Lung (tissue), 12 donors: ENCODE results near the gene BRF1. TPM values are rescaled to one million over a fixed set of nuclear protein-coding genes. Genes with fewer than 3 reads are reported as not detected.
A peak's percentile ranks its signal among the peaks of the same experiment; 100 is the strongest.

Source experiments
- ATAC-seq: fragments of 200-7000 bp; cut with Tn5 transposase; one replicate; pipeline ENCODE4 v1.9.1; 2020; ENCODE audit warnings: moderate number of reproducible peaks; ENCODE audit not compliant: insufficient read depth, low FRiP score
- DNase-seq, 3 donors: peaks; one replicate each; pipeline ENCODE4 v3.0.0-alpha.2; 2013 to 2017
- H3K27ac ChIP-seq, 2 donors: one replicate each; pipeline ENCODE4 v1.5.1; 2013; ENCODE audit warnings: mild to moderate bottlenecking in 2 of 2, moderate library complexity in 2 of 2, control low read depth in 1 of 2, inconsistent platforms in 1 of 2, low read depth in 1 of 2, low read length in 1 of 2
- H3K27me3 ChIP-seq, 3 donors: one replicate each; pipeline ENCODE4 v1.5.1; 2013; ENCODE audit warnings: low read length in 2 of 3; ENCODE audit not compliant: control insufficient read depth in 3 of 3, insufficient read depth in 3 of 3
- H3K36me3 ChIP-seq, 4 donors: one replicate each; pipeline ENCODE4 v1.5.1; 2013; ENCODE audit warnings: low read length in 4 of 4, mild to moderate bottlenecking in 1 of 4, moderate library complexity in 1 of 4; ENCODE audit not compliant: control insufficient read depth in 4 of 4, insufficient read depth in 4 of 4
- H3K4me1 ChIP-seq, 5 donors: one replicate each; pipeline ENCODE4 v1.5.1; 2013; ENCODE audit warnings: low read length in 5 of 5, mild to moderate bottlenecking in 2 of 5, moderate library complexity in 1 of 5; ENCODE audit not compliant: control insufficient read depth in 5 of 5, insufficient read depth in 5 of 5
- H3K4me3 ChIP-seq: one replicate; pipeline ENCODE4 v1.5.1; 2013; ENCODE audit warnings: mild to moderate bottlenecking, control low read depth, moderate library complexity
- H3K9ac ChIP-seq, 2 donors: one replicate each; pipeline ENCODE4 v1.5.1; 2013; ENCODE audit warnings: low read length in 2 of 2, control low read depth in 1 of 2; ENCODE audit not compliant: insufficient read depth in 1 of 2
- H3K9me3 ChIP-seq, 4 donors: one replicate each; pipeline ENCODE4 v1.5.1; 2013; ENCODE audit warnings: low read length in 3 of 4, mild to moderate bottlenecking in 1 of 4, moderate library complexity in 1 of 4; ENCODE audit not compliant: control insufficient read depth in 4 of 4, insufficient read depth in 3 of 4
- WGBS, 2 donors: extraction: QIAGEN DNeasy Blood & Tissue Kit; methylation state at CpG; one replicate each; pipeline ENCODE4 v1.1.7; 2013; 5-methylcytosine and 5-hydroxymethylcytosine counted together
- polyA plus RNA-seq, 2 donors: library from polyadenylated mRNA; stranded (reverse); fragments of 200-250 nt; gene quantifications; one replicate each; pipeline ENCODE4 v1.2.1, GENCODE V29; 2013
- total RNA-seq, 2 donors: library from RNA; depleted of rRNA in 1 of 2; stranded (reverse); fragments of >200 nt in 1 of 2; gene quantifications; one replicate each; pipeline ENCODE4 v1.2.1, GENCODE V29; 2014 to 2021
- TF ChIP-seq, protein P1 (sequence below): IDR thresholded peaks from 2 replicates; pipeline ENCODE4 v1.5.1; 2012; ENCODE audit warnings: mild to moderate bottlenecking; ENCODE audit errors: control extremely low read depth, extremely low read depth
- donor health status: control.
- donor health status: control.
- donor health status: Bipolar disorder and iron deficiency.
- donor health status: healthy.
- donor health status: DM: yes; HTN: yes; CAD: no.

The BRF1 gene
- total and polyA plus RNA-seq, 4 donors: 14.2 to 55.3 (median 37.2) TPM

GRCh38 chr14:105200074-105200473 is 100.7 kb downstream of the BRF1 start:
- Histone ChIP-seq H3K9me3 (peaks cover 0 to 2% (median 0%) of the 10 kb centered on the region in 4 donors), H3K36me3 (no peaks in the 10 kb centered on the region), H3K4me3 (no peak overlapping the region), H3K27ac (no peak overlapping the region), H3K27me3 (peaks cover 0 to 17% (median 8%) of the 10 kb centered on the region in 3 donors), H3K9ac (no peak overlapping the region), H3K4me1 (peaks cover 0 to 28% (median 20%) of the 10 kb centered on the region in 5 donors)
- no peak for ATAC-seq
- TF ChIP-seq, protein P1, sequence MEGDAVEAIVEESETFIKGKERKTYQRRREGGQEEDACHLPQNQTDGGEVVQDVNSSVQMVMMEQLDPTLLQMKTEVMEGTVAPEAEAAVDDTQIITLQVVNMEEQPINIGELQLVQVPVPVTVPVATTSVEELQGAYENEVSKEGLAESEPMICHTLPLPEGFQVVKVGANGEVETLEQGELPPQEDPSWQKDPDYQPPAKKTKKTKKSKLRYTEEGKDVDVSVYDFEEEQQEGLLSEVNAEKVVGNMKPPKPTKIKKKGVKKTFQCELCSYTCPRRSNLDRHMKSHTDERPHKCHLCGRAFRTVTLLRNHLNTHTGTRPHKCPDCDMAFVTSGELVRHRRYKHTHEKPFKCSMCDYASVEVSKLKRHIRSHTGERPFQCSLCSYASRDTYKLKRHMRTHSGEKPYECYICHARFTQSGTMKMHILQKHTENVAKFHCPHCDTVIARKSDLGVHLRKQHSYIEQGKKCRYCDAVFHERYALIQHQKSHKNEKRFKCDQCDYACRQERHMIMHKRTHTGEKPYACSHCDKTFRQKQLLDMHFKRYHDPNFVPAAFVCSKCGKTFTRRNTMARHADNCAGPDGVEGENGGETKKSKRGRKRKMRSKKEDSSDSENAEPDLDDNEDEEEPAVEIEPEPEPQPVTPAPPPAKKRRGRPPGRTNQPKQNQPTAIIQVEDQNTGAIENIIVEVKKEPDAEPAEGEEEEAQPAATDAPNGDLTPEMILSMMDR: no peak
- DNase-seq: no peak
- WGBS, 2 donors: 88 to 93% methylated on average over 10 of the region's 10 CpGs

- ATAC-seq: no peak
- Histone ChIP-seq H3K4me1 (peaks cover 0 to 35% (median 23%) of the 10 kb centered on the region in 5 donors), H3K27ac (peak overlapping the region; percentile 47 to 67), H3K4me3 (no peak overlapping the region), H3K27me3 (peaks cover 0 to 17% (median 10%) of the 10 kb centered on the region in 3 donors), H3K9ac (no peak overlapping the region), H3K9me3 (peaks cover 0 to 2% (median 0%) of the 10 kb centered on the region in 4 donors), H3K36me3 (no peaks in the 10 kb centered on the region)
- WGBS, 2 donors: 37% methylated on average over 18 of the region's 18 CpGs
- TF ChIP-seq, protein P1: no peak
- peak in 1 of 3 donors; percentile 39 for DNase-seq
Observed at GRCh38 chr14:105199093-105199492, 101.7 kb downstream of the BRF1 start.

- Histone ChIP-seq H3K27ac (peak overlapping the region; percentile 47 to 67), H3K9ac (no peak overlapping the region), H3K36me3 (no peaks in the 10 kb centered on the region), H3K9me3 (peaks cover 0 to 2% (median 0%) of the 10 kb centered on the region in 4 donors), H3K4me3 (no peak overlapping the region), H3K27me3 (peaks cover 0 to 17% (median 10%) of the 10 kb centered on the region in 3 donors), H3K4me1 (peaks cover 0 to 39% (median 28%) of the 10 kb centered on the region in 5 donors)
- ATAC-seq (no peak), DNase-seq (no peak)
- TF ChIP-seq, protein P1: no peak
- WGBS, 2 donors: 74 to 88% methylated on average over 4 of the region's 4 CpGs
Observed at GRCh38 chr14:105198588-105198987, 102.2 kb downstream of the BRF1 start.

GRCh38 chr14:105197211-105197641 is 103.6 kb downstream of the BRF1 start:
- DNase-seq (peak; percentile 60 to 72 (median 66)), ATAC-seq (no peak)
- Histone ChIP-seq H3K27ac (peak overlapping the region; percentile 39 to 48), H3K4me1 (peaks cover 0 to 44% (median 35%) of the 10 kb centered on the region in 5 donors), H3K27me3 (peaks cover 0 to 17% (median 10%) of the 10 kb centered on the region in 3 donors), H3K9ac (no peak overlapping the region), H3K9me3 (peaks cover 0 to 2% (median 0%) of the 10 kb centered on the region in 4 donors), H3K4me3 (no peak overlapping the region), H3K36me3 (no peaks in the 10 kb centered on the region)
- TF ChIP-seq, protein P1: no peak
- 3 to 6% methylated on average over 15 of the region's 15 CpGs for WGBS, 2 donors
